HFFc6 (cell line): Measurements from ENCODE around the gene FOXP3. TPM values are rescaled to one million over a fixed set of nuclear protein-coding genes. Genes with fewer than 3 reads are reported as not detected.
A peak's percentile ranks its signal among the peaks of the same experiment; 100 is the strongest.

ENCODE experiments used
- DNase-seq: peaks from one replicate; pipeline ENCODE4 v3.0.0-alpha.2; 2018
- H3K27ac Mint-ChIP-seq: 2 replicates; pipeline ENCODE4 v1.8.0; 2020; ENCODE audit warnings: mild to moderate bottlenecking, mixed read lengths
- H3K27me3 Mint-ChIP-seq: 2 replicates; pipeline ENCODE4 v1.8.0; 2021; ENCODE audit warnings: mild to moderate bottlenecking, moderate library complexity, mixed read lengths; ENCODE audit not compliant: insufficient read depth
- H3K36me3 Mint-ChIP-seq: 2 replicates; pipeline ENCODE4 v1.8.0; 2021; ENCODE audit warnings: low read depth, mixed read lengths
- H3K4me1 Mint-ChIP-seq: 2 replicates; pipeline ENCODE4 v1.8.0; 2020; ENCODE audit warnings: low read depth, mixed read lengths
- H3K4me3 Mint-ChIP-seq: 2 replicates; pipeline ENCODE4 v1.8.0; 2020; ENCODE audit warnings: mild to moderate bottlenecking, moderate library complexity, mixed read lengths
- H3K9me3 Mint-ChIP-seq: 2 replicates; pipeline ENCODE4 v1.8.0; 2020; ENCODE audit warnings: mild to moderate bottlenecking, mixed read lengths
- total RNA-seq, 6 experiments: library from RNA; stranded (reverse); fragmentation: NEBNext Ultra II Directional; extraction: Animal tissue kit (Norgen Biotek cat#: 25700); gene quantifications; 2 replicates in 1 of 6; 3 replicates in 5 of 6; pipeline ENCODE4 v1.2.3, GENCODE V29; 2021
- TF ChIP-seq, protein P1 (sequence below): fragments of 200-600 bp; sonication (generic); IDR thresholded peaks from 2 replicates; pipeline ENCODE4 v1.5.0; 2021; ENCODE audit warnings: antibody characterized with exemption, mild to moderate bottlenecking

Gene FOXP3
- total RNA-seq, 6 experiments from 2014 or later, result 0.09 to 0.16 (median 0.14) TPM; not detected in 3

DNA sequence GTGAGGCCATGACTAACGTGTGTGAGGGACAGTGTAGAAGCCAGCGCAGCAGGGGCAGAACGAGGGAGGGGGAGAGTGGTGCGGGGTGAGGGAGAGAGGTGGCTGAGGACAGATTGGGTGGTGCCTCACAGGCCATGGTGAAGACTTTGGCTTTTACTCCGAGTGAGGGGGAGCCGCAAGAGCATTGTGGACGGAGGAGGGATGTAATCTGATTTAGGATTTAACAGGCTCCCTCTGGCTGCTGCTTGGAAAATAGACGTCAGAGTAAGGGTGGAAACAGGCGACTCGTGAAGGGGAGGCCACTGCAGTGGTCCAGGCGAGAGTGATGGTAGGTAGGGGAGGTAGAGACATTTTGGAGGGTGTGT, 18.1 kb upstream of the FOXP3 start:
- Mint-ChIP-seq H3K27ac (peak overlapping the region; percentile 57; the same call in 1 of the 2 replicates), H3K9me3 (no peaks in the 10 kb centered on the region), H3K36me3 (no peaks in the 10 kb centered on the region), H3K27me3 (no peaks in the 10 kb centered on the region; the same call in 1 of the 2 replicates), H3K4me3 (no peak overlapping the region; the same call in 1 of the 2 replicates), H3K4me1 (peaks cover 9% of the 10 kb centered on the region)
- TF ChIP-seq, protein P1, sequence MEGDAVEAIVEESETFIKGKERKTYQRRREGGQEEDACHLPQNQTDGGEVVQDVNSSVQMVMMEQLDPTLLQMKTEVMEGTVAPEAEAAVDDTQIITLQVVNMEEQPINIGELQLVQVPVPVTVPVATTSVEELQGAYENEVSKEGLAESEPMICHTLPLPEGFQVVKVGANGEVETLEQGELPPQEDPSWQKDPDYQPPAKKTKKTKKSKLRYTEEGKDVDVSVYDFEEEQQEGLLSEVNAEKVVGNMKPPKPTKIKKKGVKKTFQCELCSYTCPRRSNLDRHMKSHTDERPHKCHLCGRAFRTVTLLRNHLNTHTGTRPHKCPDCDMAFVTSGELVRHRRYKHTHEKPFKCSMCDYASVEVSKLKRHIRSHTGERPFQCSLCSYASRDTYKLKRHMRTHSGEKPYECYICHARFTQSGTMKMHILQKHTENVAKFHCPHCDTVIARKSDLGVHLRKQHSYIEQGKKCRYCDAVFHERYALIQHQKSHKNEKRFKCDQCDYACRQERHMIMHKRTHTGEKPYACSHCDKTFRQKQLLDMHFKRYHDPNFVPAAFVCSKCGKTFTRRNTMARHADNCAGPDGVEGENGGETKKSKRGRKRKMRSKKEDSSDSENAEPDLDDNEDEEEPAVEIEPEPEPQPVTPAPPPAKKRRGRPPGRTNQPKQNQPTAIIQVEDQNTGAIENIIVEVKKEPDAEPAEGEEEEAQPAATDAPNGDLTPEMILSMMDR, result no peak; the same call in 1 of the 2 replicates
- DNase-seq, result peak; percentile 22

DNA sequence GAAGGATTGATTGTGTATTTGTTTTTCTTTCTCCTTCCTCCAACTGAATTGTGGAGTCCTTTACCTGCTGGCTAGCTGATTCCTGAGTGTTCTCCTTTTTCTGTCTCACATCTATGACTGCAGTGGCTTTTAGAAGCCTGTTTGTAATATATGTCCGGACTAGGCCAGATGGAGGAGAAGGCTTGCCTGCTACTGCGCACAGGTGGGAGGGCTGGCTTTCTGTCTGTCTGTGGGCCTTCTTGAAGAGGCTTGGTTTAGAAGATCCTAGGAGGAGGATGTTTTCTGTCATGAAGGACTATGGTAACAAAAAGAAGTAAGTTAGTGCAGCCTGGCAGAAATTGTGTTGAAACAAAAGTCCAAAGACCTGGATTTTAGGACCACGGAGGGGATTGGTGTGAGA, 13.6 kb upstream of the FOXP3 start:
- Mint-ChIP-seq H3K4me3 (no peak overlapping the region), H3K9me3 (no peaks in the 10 kb centered on the region), H3K36me3 (peaks cover 5% of the 10 kb centered on the region; the same call in 1 of the 2 replicates), H3K27ac (no peak overlapping the region), H3K27me3 (no peaks in the 10 kb centered on the region; the same call in 1 of the 2 replicates), H3K4me1 (peaks cover 9% of the 10 kb centered on the region)
- TF ChIP-seq, protein P1, result no peak
- DNase-seq, result no peak

DNA sequence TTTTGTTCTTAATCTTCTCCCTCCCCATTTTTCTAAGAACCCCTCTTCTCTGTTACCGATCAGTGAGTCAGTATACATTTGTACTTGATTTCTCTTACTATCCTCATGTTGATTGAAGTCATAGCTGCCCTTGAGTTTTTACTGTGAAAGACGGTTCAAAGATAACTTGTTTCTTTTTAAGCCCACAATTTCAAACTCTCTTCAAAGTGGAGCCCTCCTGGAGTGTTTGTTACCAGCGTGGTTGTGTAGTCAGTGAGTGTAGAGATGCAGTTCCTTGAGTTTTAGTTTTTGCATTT, 13.0 kb upstream of the FOXP3 start:
- TF ChIP-seq, protein P1, result no peak
- no peaks in the 10 kb centered on the region for H3K9me3 Mint-ChIP-seq
- DNase-seq, result no peak
- peaks cover 6% of the 10 kb centered on the region for H3K4me1 Mint-ChIP-seq
- peaks cover 5% of the 10 kb centered on the region; the same call in 1 of the 2 replicates for H3K36me3 Mint-ChIP-seq
- no peak overlapping the region for H3K4me3 Mint-ChIP-seq
- H3K27ac Mint-ChIP-seq, result no peak overlapping the region
- no peaks in the 10 kb centered on the region; the same call in 1 of the 2 replicates for H3K27me3 Mint-ChIP-seq

DNA sequence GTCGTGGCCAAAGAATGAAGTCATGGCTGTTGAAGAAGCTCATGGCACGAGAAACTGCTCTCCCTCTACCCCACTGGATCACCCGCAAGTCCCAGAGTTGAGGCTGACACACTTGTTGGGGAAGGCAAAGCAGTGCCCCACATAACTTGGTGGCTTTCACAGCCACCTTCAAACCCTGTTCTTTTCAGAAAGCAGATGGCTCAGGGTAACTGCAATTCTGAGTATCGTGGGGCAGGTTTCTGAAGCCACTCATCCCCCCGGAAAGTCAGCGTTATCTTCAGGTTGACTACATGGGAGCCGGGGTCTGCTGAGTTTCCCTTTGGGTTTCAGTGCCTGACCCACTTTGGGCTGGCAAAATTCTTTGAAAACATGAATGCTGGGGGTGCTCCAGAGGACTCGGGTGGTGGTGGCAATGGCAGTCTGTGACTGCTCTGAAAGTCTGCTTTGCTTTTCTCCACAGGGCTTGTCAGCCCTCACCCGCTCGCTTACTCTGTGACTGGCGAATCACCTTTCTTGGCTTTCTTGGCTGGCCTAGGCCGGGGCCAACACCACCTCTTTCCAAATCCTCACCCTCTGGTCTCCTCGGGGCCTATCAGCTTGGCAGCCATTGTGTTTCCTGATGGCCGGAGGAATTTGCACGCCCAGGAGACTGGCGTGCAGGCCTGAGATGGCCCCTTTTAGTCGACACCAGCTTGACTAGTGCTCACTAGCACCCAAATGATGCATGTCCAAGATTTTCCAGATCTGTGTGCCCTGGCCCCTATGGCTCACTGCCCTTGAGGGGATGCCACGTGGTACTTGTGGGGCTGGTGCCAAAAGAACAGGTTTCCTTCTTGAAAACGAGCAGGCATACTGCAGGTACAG, 12.4 kb upstream of the FOXP3 start:
- TF ChIP-seq, protein P1, result no peak
- Mint-ChIP-seq H3K27me3 (no peaks in the 10 kb centered on the region; the same call in 1 of the 2 replicates), H3K4me3 (no peak overlapping the region), H3K4me1 (no peaks in the 10 kb centered on the region; the same call in 1 of the 2 replicates), H3K9me3 (no peaks in the 10 kb centered on the region), H3K36me3 (peaks cover 5% of the 10 kb centered on the region; the same call in 1 of the 2 replicates), H3K27ac (no peak overlapping the region)
- no peak for DNase-seq

DNA sequence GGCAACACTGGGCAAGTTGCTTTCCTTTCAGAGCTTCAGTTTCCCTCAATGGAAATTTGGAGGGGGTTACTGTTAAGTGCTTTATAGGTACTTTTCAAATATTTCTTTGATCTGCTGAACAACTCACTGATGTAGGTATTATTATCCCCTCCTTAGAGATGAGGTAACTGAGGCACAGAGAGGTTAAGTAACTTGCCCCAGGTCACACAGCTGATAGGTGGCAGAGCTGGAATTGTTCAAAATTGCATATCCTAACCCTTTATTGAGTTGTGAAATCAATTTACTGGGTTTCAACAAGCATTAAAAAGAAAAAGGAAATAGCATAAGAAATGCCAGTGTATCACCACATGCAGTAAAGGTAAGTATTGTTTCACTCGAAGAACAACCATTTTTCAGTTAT, 11.7 kb upstream of the FOXP3 start:
- DNase-seq, result no peak
- TF ChIP-seq, protein P1, result no peak
- H3K4me3 Mint-ChIP-seq, result no peak overlapping the region
- peaks cover 5% of the 10 kb centered on the region; the same call in 1 of the 2 replicates for H3K36me3 Mint-ChIP-seq
- H3K27ac Mint-ChIP-seq, result no peak overlapping the region
- H3K27me3 Mint-ChIP-seq, result peaks cover under 1% of the 10 kb centered on the region
- peaks cover 3% of the 10 kb centered on the region for H3K4me1 Mint-ChIP-seq
- H3K9me3 Mint-ChIP-seq, result no peaks in the 10 kb centered on the region
